Uterus (tissue), 4 donors: ENCODE measurements around the gene CTDP1. TPM values are rescaled to one million over a fixed set of nuclear protein-coding genes. Genes with fewer than 3 reads are reported as not detected.
"Not testable (repeated sequence)": the region's sequence is repeated elsewhere in the genome, so short reads cannot be mapped to it uniquely, and the experiment has no call there.

Experiments
- DNase-seq, 2 donors: peaks; one replicate each; pipeline ENCODE4 v3.0.0-alpha.2; 2019 to 2020
- H3K27ac ChIP-seq, 2 donors: fragments of 200-600 bp; sonication (generic); 1 replicate in 1 of 2; 2 replicates in 1 of 2; pipeline ENCODE4 v1.5.1; 2016 to 2018
- H3K27me3 ChIP-seq, 2 donors: fragments of 200-600 bp; sonication (generic); one replicate each; pipeline ENCODE4 v1.5.1; 2018 to 2019; ENCODE audit warnings: control low read depth in 1 of 2
- H3K36me3 ChIP-seq, 2 donors: fragments of 200-600 bp; sonication (generic); one replicate each; pipeline ENCODE4 v1.5.1; 2019; ENCODE audit warnings: control low read depth in 1 of 2
- H3K4me1 ChIP-seq, 2 donors: fragments of 200-600 bp; sonication (generic); one replicate each; pipeline ENCODE4 v1.5.1; 2018 to 2019; ENCODE audit warnings: control low read depth in 1 of 2
- H3K4me3 ChIP-seq, 2 donors: fragments of 200-600 bp; sonication (generic); 1 replicate in 1 of 2; 2 replicates in 1 of 2; pipeline ENCODE4 v1.5.1; 2018 to 2019; ENCODE audit warnings: mild to moderate bottlenecking in 1 of 2
- H3K9me3 ChIP-seq, 2 donors: fragments of 200-600 bp; sonication (generic); one replicate each; pipeline ENCODE4 v1.5.1; 2019; ENCODE audit warnings: control low read depth in 1 of 2
- CTCF ChIP-seq, 4 experiments: fragments of 200-600 bp in 2 of 4; fragments of 450-650 bp in 2 of 4; sonication (generic) in 2 of 4; IDR thresholded peaks; one replicate each; pipeline ENCODE4 v1.5.1; 2016 to 2019; ENCODE audit warnings: antibody characterized with exemption in 4 of 4, mild to moderate bottlenecking in 2 of 4, moderate library complexity in 1 of 4
- POLR2A ChIP-seq, 2 donors: fragments of 450-650 bp; IDR thresholded peaks; one replicate each; pipeline ENCODE4 v1.6.1; 2016; ENCODE audit warnings: antibody characterized with exemption in 2 of 2, mild to moderate bottlenecking in 1 of 2, moderate library complexity in 1 of 2
- intact Hi-C: fragments of 100-400 bp; cut with DNase I; formaldehyde crosslinking; loops from one replicate; pipeline ENCODE4 v1.15.1; 2023; ENCODE audit warnings: low total_unique reads
- total RNA-seq, 4 donors: library from RNA; depleted of rRNA in 3 of 4; stranded (reverse); fragments of >200 nt in 3 of 4; gene quantifications; one replicate each; pipeline versions ENCODE4 v1.1.0 to v1.2.4, GENCODE V29; 2014 to 2023
- donor health status: DM: yes; HTN: yes; CAD: no.

Gene CTDP1
- total RNA-seq, 4 donors from 2014 or later, result 6.2 to 22.5 (median 20.4) TPM

GRCh38 chr18:79738041-79738461 is 58.4 kb downstream of the CTDP1 start:
- H3K27me3 ChIP-seq, result no peaks in the 10 kb centered on the region
- no peak overlapping the region for H3K27ac ChIP-seq
- TF ChIP-seq POLR2A (IDR thresholded peaks at IDR 0.05) (no peak), CTCF (IDR thresholded peaks at IDR 0.05) (no peak)
- no peaks in the 10 kb centered on the region for H3K4me1 ChIP-seq
- no peaks in the 10 kb centered on the region for H3K36me3 ChIP-seq
- intact Hi-C loops, result no loop called here
- no peak for DNase-seq
- no peak overlapping the region for H3K4me3 ChIP-seq
- H3K9me3 ChIP-seq, result no peaks in the 10 kb centered on the region

- intact Hi-C loops, result no loop called here
- TF ChIP-seq POLR2A (IDR thresholded peaks at IDR 0.05) (no peak), CTCF (IDR thresholded peaks at IDR 0.05) (no peak)
- H3K4me1 ChIP-seq, result no peaks in the 10 kb centered on the region
- DNase-seq, result no peak
- no peaks in the 10 kb centered on the region for H3K27me3 ChIP-seq
- no peaks in the 10 kb centered on the region for H3K36me3 ChIP-seq
- H3K27ac ChIP-seq, result no peak overlapping the region
- no peak overlapping the region for H3K4me3 ChIP-seq
- H3K9me3 ChIP-seq, result no peaks in the 10 kb centered on the region
Observed at GRCh38 chr18:79738581-79739439, 59.2 kb downstream of the CTDP1 start.

- DNase-seq, result no peak
- Histone ChIP-seq H3K4me1 (no peaks in the 10 kb centered on the region), H3K4me3 (no peak overlapping the region), H3K27ac (no peak overlapping the region), H3K9me3 (no peaks in the 10 kb centered on the region), H3K36me3 (no peaks in the 10 kb centered on the region), H3K27me3 (no peaks in the 10 kb centered on the region)
- intact Hi-C loops, result no loop called here
- no peak for TF ChIP-seq CTCF (IDR thresholded peaks at IDR 0.05)
- no peak for TF ChIP-seq POLR2A (IDR thresholded peaks at IDR 0.05)
Observed at GRCh38 chr18:79739440-79739778, 59.8 kb downstream of the CTDP1 start.

- intact Hi-C loops, H3K36me3 ChIP-seq, H3K9me3 ChIP-seq, H3K4me1 ChIP-seq, H3K4me3 ChIP-seq, DNase-seq, H3K27ac ChIP-seq, H3K27me3 ChIP-seq: not testable (repeated sequence)
Observed at GRCh38 chr18:79740047-79740446, 60.4 kb downstream of the CTDP1 start.

- Histone ChIP-seq H3K4me1 (no peaks in the 10 kb centered on the region), H3K36me3 (no peaks in the 10 kb centered on the region), H3K27ac (no peak overlapping the region), H3K27me3 (no peaks in the 10 kb centered on the region), H3K9me3 (no peaks in the 10 kb centered on the region), H3K4me3 (no peak overlapping the region)
- DNase-seq, result no peak
- intact Hi-C loops, result no loop called here
- no peak for TF ChIP-seq CTCF (IDR thresholded peaks at IDR 0.05)
- no peak for TF ChIP-seq POLR2A (IDR thresholded peaks at IDR 0.05)
Observed at GRCh38 chr18:79740521-79741361, 61.1 kb downstream of the CTDP1 start.
